HG02798 (cell line): ENCODE results near the gene SEPTIN2.
"Not testable (repeated sequence)": the region's sequence is repeated elsewhere in the genome, so short reads cannot be mapped to it uniquely, and the experiment has no call there.

ENCODE experiments used
- ATAC-seq: cut with Tn5 transposase; IDR thresholded peaks from one replicate; pipeline ENCODE4 v1.9.1; 2021; ENCODE audit warnings: mild to moderate bottlenecking; ENCODE audit not compliant: unreplicated experiment, poor library complexity

The SEPTIN2 gene

GRCh38 chr2:241344925-241345651 lies 29.4 kb downstream of the SEPTIN2 start:
- ATAC-seq, result no peak

- ATAC-seq, result no peak
Observed at GRCh38 chr2:241349941-241350340, 34.2 kb downstream of the SEPTIN2 start.

GRCh38 chr2:241350530-241350877 lies 34.8 kb downstream of the SEPTIN2 start:
- ATAC-seq, result no peak

- ATAC-seq, result no peak
Observed at GRCh38 chr2:241350878-241351639, 35.3 kb downstream of the SEPTIN2 start.

- no peak for ATAC-seq
Observed at GRCh38 chr2:241351640-241352031, 35.9 kb downstream of the SEPTIN2 start.

- ATAC-seq, result no peak
Observed at GRCh38 chr2:241352227-241352626, 36.5 kb downstream of the SEPTIN2 start.

GRCh38 chr2:241354668-241355658 lies 39.2 kb downstream of the SEPTIN2 start:
- peak; percentile 31 for ATAC-seq

- peak; percentile 88 for ATAC-seq
Observed at GRCh38 chr2:241355983-241356870, 40.5 kb downstream of the SEPTIN2 start, which contains the start of gene FARP2. TSS of gene FARP2 (plus strand) at chr2:241356285. CDS start at chr2:241373108, 16,823 bp downstream.

- no peak for ATAC-seq
Observed at GRCh38 chr2:241356871-241357260, 41.1 kb downstream of the SEPTIN2 start.

GRCh38 chr2:241357531-241357930 lies 41.8 kb downstream of the SEPTIN2 start:
- ATAC-seq, result no peak

- ATAC-seq, result peak; percentile 17
Observed at GRCh38 chr2:241358470-241358869, 42.7 kb downstream of the SEPTIN2 start.

GRCh38 chr2:241359481-241360045 lies 43.8 kb downstream of the SEPTIN2 start:
- no peak for ATAC-seq

GRCh38 chr2:241363426-241363825 lies 47.7 kb downstream of the SEPTIN2 start:
- ATAC-seq, result no peak

- ATAC-seq, result no peak
Observed at GRCh38 chr2:241364781-241365180, 49.1 kb downstream of the SEPTIN2 start.

- no peak for ATAC-seq
Observed at GRCh38 chr2:241366678-241367077, 51.0 kb downstream of the SEPTIN2 start.

GRCh38 chr2:241368643-241369042 lies 52.9 kb downstream of the SEPTIN2 start:
- ATAC-seq, result no peak

GRCh38 chr2:241372361-241372992 lies 56.8 kb downstream of the SEPTIN2 start:
- no peak for ATAC-seq

- no peak for ATAC-seq
Observed at GRCh38 chr2:241373446-241373845, 57.7 kb downstream of the SEPTIN2 start.

GRCh38 chr2:241373906-241374305 lies 58.2 kb downstream of the SEPTIN2 start:
- not testable (repeated sequence) for ATAC-seq
